OCI-LY1 (cell line): Measurements from ENCODE around the gene ANKRD60.

Experiments
- H2AFZ ChIP-seq: fragments of 200-600 bp; sonication (generic), shearing (Covaris generic); 2 replicates; pipeline ENCODE4 v1.6.0; 2014; ENCODE audit warnings: antibody characterized with exemption, mild to moderate bottlenecking, low read length
- H3F3A ChIP-seq: fragments of 200-600 bp; sonication (generic), shearing (Covaris generic); 2 replicates; pipeline ENCODE4 v1.6.0; 2014; ENCODE audit warnings: mild to moderate bottlenecking, antibody characterized with exemption, low read length, moderate library complexity; ENCODE audit not compliant: insufficient read depth
- H3K27ac ChIP-seq: fragments of 200-600 bp; sonication (generic); 2 replicates; pipeline ENCODE4 v1.5.1; 2014; ENCODE audit warnings: low read length, mixed run types, mild to moderate bottlenecking, low read depth; ENCODE audit not compliant: poor library complexity, severe bottlenecking
- H3K27me3 ChIP-seq: fragments of 200-600 bp; sonication (generic); 2 replicates; pipeline ENCODE4 v1.6.0; 2014; ENCODE audit warnings: antibody characterized with exemption, mild to moderate bottlenecking, low read length, moderate library complexity; ENCODE audit not compliant: insufficient read depth
- H3K36me3 ChIP-seq: fragments of 200-600 bp; sonication (generic); 2 replicates; pipeline ENCODE4 v1.6.1; 2014; ENCODE audit warnings: mild to moderate bottlenecking, antibody characterized with exemption, low read length, moderate library complexity, mixed read lengths; ENCODE audit not compliant: insufficient read depth
- H3K4me1 ChIP-seq: fragments of 200-600 bp; sonication (generic); 2 replicates; pipeline ENCODE4 v1.5.1; 2014; ENCODE audit warnings: mild to moderate bottlenecking, low read length, moderate library complexity; ENCODE audit not compliant: insufficient read depth, severe bottlenecking
- H3K4me2 ChIP-seq: fragments of 200-600 bp; sonication (generic), shearing (Covaris generic); 2 replicates; pipeline ENCODE4 v1.6.1; 2014; ENCODE audit warnings: low read length
- H3K4me3 ChIP-seq: fragments of 200-600 bp; sonication (generic); 2 replicates; pipeline ENCODE4 v1.5.1; 2014; ENCODE audit warnings: low read length, low read depth, mild to moderate bottlenecking, mixed read lengths; ENCODE audit not compliant: poor library complexity, severe bottlenecking
- H3K79me2 ChIP-seq: fragments of 200-600 bp; shearing (Covaris generic); 2 replicates; pipeline ENCODE4 v1.6.1; 2016; ENCODE audit warnings: mixed run types, low read length, mixed read lengths; ENCODE audit not compliant: insufficient read depth
- H3K9ac ChIP-seq: fragments of 200-600 bp; sonication (generic), shearing (Covaris generic); 2 replicates; pipeline ENCODE4 v1.6.1; 2014; ENCODE audit warnings: mild to moderate bottlenecking, low read length, mixed read lengths
- H3K9me2 ChIP-seq: fragments of 200-600 bp; sonication (generic), shearing (Covaris generic); 2 replicates; pipeline ENCODE4 v1.6.1; 2014; ENCODE audit warnings: low read depth, mild to moderate bottlenecking, low read length, mixed read lengths
- H3K9me3 ChIP-seq: fragments of 200-600 bp; shearing (Covaris generic); 2 replicates; pipeline ENCODE4 v1.6.1; 2014; ENCODE audit warnings: low read length, mixed read lengths
- H4K20me1 ChIP-seq: fragments of 200-600 bp; sonication (generic), shearing (Covaris generic); 2 replicates; pipeline ENCODE4 v1.6.0; 2016; ENCODE audit warnings: mild to moderate bottlenecking, low read length; ENCODE audit not compliant: insufficient read depth
- CTCF ChIP-seq: fragments of 200-600 bp; sonication (generic), shearing (Covaris generic); IDR thresholded peaks from 2 replicates; pipeline ENCODE4 v1.5.1; 2017; ENCODE audit warnings: mild to moderate bottlenecking, antibody characterized with exemption, low read length, moderate library complexity, mixed read lengths
- EZH2 ChIP-seq: fragments of 200-600 bp; sonication (generic), shearing (Covaris generic); IDR thresholded peaks from 2 replicates; pipeline ENCODE4 v1.8.0; 2017; ENCODE audit warnings: borderline replicate concordance, mixed run types, mild to moderate bottlenecking, antibody characterized with exemption, low read length, moderate library complexity, mixed read lengths

The ANKRD60 gene

GRCh38 chr20:58242824-58243223 lies 14.4 kb upstream of the ANKRD60 start:
- Histone ChIP-seq H3K9me2 (no peaks in the 10 kb centered on the region), H3K79me2 (no peaks in the 10 kb centered on the region), H3K27me3 (no peaks in the 10 kb centered on the region), H3K9ac (no peak overlapping the region), H3K36me3 (peaks cover 24% of the 10 kb centered on the region; the same call in 1 of the 2 replicates), H3K9me3 (no peaks in the 10 kb centered on the region), H2AFZ (no peak overlapping the region), H3K4me1 (peaks cover 4% of the 10 kb centered on the region), H3K4me3 (no peak overlapping the region), H3K4me2 (no peak overlapping the region), H4K20me1 (no peaks in the 10 kb centered on the region), H3K27ac (no peak overlapping the region), H3F3A (no peaks in the 10 kb centered on the region)
- TF ChIP-seq CTCF: no peak
- no peak for TF ChIP-seq EZH2

- H4K20me1 ChIP-seq: no peaks in the 10 kb centered on the region
- TF ChIP-seq EZH2 (no peak), CTCF (no peak)
- no peak overlapping the region for H3K9ac ChIP-seq
- H3F3A ChIP-seq: no peaks in the 10 kb centered on the region
- H3K4me2 ChIP-seq: no peak overlapping the region
- no peak overlapping the region for H2AFZ ChIP-seq
- H3K79me2 ChIP-seq: no peaks in the 10 kb centered on the region
- peaks cover 18% of the 10 kb centered on the region; the same call in 1 of the 2 replicates for H3K36me3 ChIP-seq
- H3K4me1 ChIP-seq: peaks cover 11% of the 10 kb centered on the region
- no peak overlapping the region for H3K27ac ChIP-seq
- no peaks in the 10 kb centered on the region for H3K27me3 ChIP-seq
- H3K4me3 ChIP-seq: no peak overlapping the region
- no peaks in the 10 kb centered on the region for H3K9me2 ChIP-seq
- H3K9me3 ChIP-seq: no peaks in the 10 kb centered on the region
Observed at GRCh38 chr20:58241766-58242465, 13.5 kb upstream of the ANKRD60 start.

GRCh38 chr20:58240471-58240870 lies 12.0 kb upstream of the ANKRD60 start:
- no peaks in the 10 kb centered on the region for H4K20me1 ChIP-seq
- H3K27ac ChIP-seq: no peak overlapping the region
- no peak overlapping the region for H3K4me2 ChIP-seq
- no peaks in the 10 kb centered on the region for H3K79me2 ChIP-seq
- TF ChIP-seq CTCF: no peak
- no peak for TF ChIP-seq EZH2
- H3K36me3 ChIP-seq: peaks cover 7% of the 10 kb centered on the region; the same call in 1 of the 2 replicates
- H3K27me3 ChIP-seq: no peaks in the 10 kb centered on the region
- no peaks in the 10 kb centered on the region for H3K9me3 ChIP-seq
- H2AFZ ChIP-seq: no peak overlapping the region
- no peaks in the 10 kb centered on the region for H3F3A ChIP-seq
- no peaks in the 10 kb centered on the region for H3K9me2 ChIP-seq
- H3K4me3 ChIP-seq: no peak overlapping the region
- H3K4me1 ChIP-seq: peaks cover 26% of the 10 kb centered on the region
- no peak overlapping the region for H3K9ac ChIP-seq
